Transverse colon (tissue), 4 donors: ENCODE data around the gene LCLAT1.

ENCODE experiments used
- CTCF ChIP-seq, 5 experiments: fragments of 200-600 bp in 3 of 5; fragments of 450-650 bp in 2 of 5; sonication (generic) in 3 of 5; IDR thresholded peaks; 1 replicate in 2 of 5; 2 replicates in 3 of 5; pipeline ENCODE4 v1.5.1; 2016 to 2017; ENCODE audit warnings: antibody characterized with exemption in 5 of 5, inconsistent platforms in 3 of 5, mild to moderate bottlenecking in 2 of 5, moderate library complexity in 1 of 5
- EP300 ChIP-seq: sonication (generic); formaldehyde crosslinking; IDR thresholded peaks from one replicate; pipeline ENCODE4 v1.6.1; 2017; ENCODE audit warnings: antibody characterized with exemption, low read depth
- POLR2A ChIP-seq: fragments of 450-650 bp; IDR thresholded peaks from one replicate; pipeline ENCODE4 v1.6.1; 2016; ENCODE audit warnings: antibody characterized with exemption, mild to moderate bottlenecking, moderate library complexity
- POLR2AphosphoS5 ChIP-seq, 3 donors: sonication (generic); formaldehyde crosslinking; IDR thresholded peaks; one replicate each; pipeline ENCODE4 v1.6.1; 2016; ENCODE audit warnings: antibody characterized with exemption in 3 of 3

- TF ChIP-seq CTCF (IDR thresholded peaks at IDR 0.05) = no peak
- no peak for TF ChIP-seq POLR2AphosphoS5 (IDR thresholded peaks at IDR 0.05)
- no peak for TF ChIP-seq EP300
- TF ChIP-seq POLR2A = no peak
These were observed 9.1 kb upstream of the LCLAT1 start for GRCh38 chr2:30437809-30438548.
